ENCODE measurements around the gene EDA.

GRCh38 chrX:70039758-70040157 lies 423.8 kb downstream of the EDA start:
- TF ChIP-seq CTCF (IDR thresholded peaks at IDR 0.05): no peak
- TF ChIP-seq EZH2phosphoT487 (IDR thresholded peaks at IDR 0.05): no peak
